ENCODE data around the gene DNAH7. TPM values are rescaled to one million over a fixed set of nuclear protein-coding genes. Genes with fewer than 3 reads are reported as not detected.

DNAH7 gene
- polyA plus RNA-seq, 1 donor = 1.5 TPM

DNA sequence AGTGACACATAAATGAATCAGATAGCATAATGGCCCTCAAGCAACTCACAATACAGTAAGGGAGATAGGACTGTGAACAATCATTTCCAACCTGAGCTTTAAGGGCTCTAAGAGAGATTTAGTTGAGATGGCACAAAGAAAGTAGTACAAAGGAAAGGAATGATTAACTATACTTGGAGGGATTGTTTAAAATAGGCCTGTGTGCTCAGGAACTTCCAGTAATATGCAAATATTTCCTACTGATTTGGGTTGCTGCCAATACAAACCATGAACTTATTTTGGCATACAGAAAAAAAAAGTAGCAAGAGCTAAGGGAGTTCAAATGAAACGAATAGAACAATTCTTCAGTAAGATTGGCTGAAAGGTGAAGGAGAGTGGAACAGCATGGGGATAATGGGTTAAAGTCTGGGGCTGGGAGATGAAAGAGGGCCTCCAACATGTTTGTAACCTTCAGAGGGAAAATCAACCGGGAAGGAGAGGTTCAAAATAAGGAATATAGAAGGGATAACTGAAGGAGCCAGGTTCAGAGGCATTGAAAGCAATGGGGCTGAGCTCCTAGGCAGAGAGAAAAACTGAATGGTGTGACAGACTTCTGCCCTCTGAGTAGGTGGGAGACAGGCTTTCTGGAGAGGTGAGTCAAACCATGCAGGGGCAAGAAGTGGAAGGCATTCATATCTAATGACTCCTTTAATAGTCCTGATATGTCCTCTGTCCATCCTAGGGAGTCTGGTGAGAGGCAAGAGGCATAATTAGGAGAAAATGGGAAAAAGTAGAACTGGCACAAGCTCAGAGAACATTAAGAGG is 83.5 kb downstream of the DNAH7 start:
- Histone ChIP-seq H3K36me3 (ENCODE audit: control insufficient read depth, insufficient read depth, low read length) (no peaks in the 10 kb centered on the region), H3K27ac (ENCODE audit: low read length) (no peak overlapping the region), H3K4me1 (ENCODE audit: control insufficient read depth, insufficient read depth, low read length) (no peaks in the 10 kb centered on the region), H3K9me3 (ENCODE audit: control insufficient read depth, low read depth, low read length) (no peaks in the 10 kb centered on the region), H3K4me3 (ENCODE audit: low read length) (no peak overlapping the region), H3K27me3 (ENCODE audit: control insufficient read depth, insufficient read depth, low read length) (no peaks in the 10 kb centered on the region)
- WGBS (ENCODE audit: insufficient coverage, low lambda C conversion rate) = 30% methylated on average over 2 of the region's 2 CpGs
- DNase-seq = no peak

DNA sequence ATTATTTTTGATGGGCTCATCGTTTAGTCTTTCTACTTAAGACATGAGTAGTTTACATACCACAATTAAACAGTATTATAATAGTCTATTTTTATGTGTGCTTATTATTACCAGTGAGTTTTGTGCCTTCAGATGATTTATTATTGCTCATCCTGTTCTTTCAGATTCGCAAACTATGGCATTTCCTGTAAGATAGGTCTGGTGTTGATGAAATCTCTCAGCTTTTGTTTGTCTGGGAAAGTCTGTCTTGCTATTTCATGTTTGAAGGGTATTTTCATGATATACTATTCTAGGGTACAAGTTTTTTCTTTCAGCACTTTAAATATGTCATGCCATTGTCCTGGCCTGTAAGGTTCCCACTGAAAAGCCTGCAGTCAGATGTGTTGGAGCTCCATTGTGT is 101.3 kb downstream of the DNAH7 start:
- no peaks in the 10 kb centered on the region for H3K9me3 ChIP-seq (ENCODE audit: control insufficient read depth, low read depth, low read length)
- no peaks in the 10 kb centered on the region for H3K4me1 ChIP-seq (ENCODE audit: control insufficient read depth, insufficient read depth, low read length)
- 76% methylated on average over 2 of the region's 2 CpGs for WGBS (ENCODE audit: insufficient coverage, low lambda C conversion rate)
- no peak for DNase-seq
- no peaks in the 10 kb centered on the region for H3K36me3 ChIP-seq (ENCODE audit: control insufficient read depth, insufficient read depth, low read length)
- H3K4me3 ChIP-seq (ENCODE audit: low read length) = no peak overlapping the region
- H3K27me3 ChIP-seq (ENCODE audit: control insufficient read depth, insufficient read depth, low read length) = no peaks in the 10 kb centered on the region
- no peak overlapping the region for H3K27ac ChIP-seq (ENCODE audit: low read length)

DNA sequence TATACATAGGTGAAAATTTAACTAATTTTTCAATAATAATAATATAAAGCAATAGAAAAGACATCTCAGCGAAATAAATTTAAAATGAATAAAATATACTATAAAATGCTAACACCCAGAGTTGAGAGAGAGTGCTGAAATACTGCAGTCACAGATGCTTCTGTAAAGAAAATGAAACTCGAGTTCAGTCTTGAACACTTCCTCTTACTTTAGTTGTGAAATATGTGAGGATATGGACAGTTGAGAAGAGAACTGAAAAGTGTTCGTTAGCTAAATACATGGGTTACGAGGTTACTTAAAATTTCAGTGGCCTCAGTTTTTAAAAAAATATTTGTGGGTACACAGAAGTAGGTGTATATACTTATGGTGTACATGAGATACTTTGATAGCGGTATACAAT is 106.8 kb downstream of the DNAH7 start:
- DNase-seq = no peak
- no peaks in the 10 kb centered on the region for H3K9me3 ChIP-seq (ENCODE audit: control insufficient read depth, low read depth, low read length)
- H3K4me3 ChIP-seq (ENCODE audit: low read length) = no peak overlapping the region
- no peaks in the 10 kb centered on the region for H3K36me3 ChIP-seq (ENCODE audit: control insufficient read depth, insufficient read depth, low read length)
- no peaks in the 10 kb centered on the region for H3K27me3 ChIP-seq (ENCODE audit: control insufficient read depth, insufficient read depth, low read length)
- 100% methylated on average over 2 of the region's 5 CpGs for WGBS (ENCODE audit: insufficient coverage, low lambda C conversion rate)
- no peaks in the 10 kb centered on the region for H3K4me1 ChIP-seq (ENCODE audit: control insufficient read depth, insufficient read depth, low read length)
- H3K27ac ChIP-seq (ENCODE audit: low read length) = no peak overlapping the region

DNA sequence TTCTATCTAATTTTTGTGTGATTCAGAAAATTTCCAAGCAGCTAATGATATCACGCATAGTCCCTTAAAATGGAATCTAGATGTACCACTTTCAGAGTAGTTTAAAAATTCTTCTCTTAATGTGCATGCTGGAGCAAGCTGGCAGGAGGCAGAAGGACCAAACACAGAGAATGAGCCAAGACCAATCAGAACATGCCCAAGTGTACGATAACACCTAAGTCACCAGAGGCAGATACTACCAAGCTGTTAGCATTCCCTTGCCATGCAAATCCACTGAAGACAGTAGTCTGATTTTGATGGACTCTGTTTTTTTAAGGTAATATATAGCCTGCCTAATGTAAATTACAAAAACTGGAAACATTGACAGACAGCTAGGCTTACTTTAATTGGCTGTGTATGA is 109.3 kb downstream of the DNAH7 start:
- Histone ChIP-seq H3K9me3 (ENCODE audit: control insufficient read depth, low read depth, low read length) (no peaks in the 10 kb centered on the region), H3K27me3 (ENCODE audit: control insufficient read depth, insufficient read depth, low read length) (no peaks in the 10 kb centered on the region), H3K36me3 (ENCODE audit: control insufficient read depth, insufficient read depth, low read length) (no peaks in the 10 kb centered on the region), H3K4me1 (ENCODE audit: control insufficient read depth, insufficient read depth, low read length) (no peaks in the 10 kb centered on the region), H3K27ac (ENCODE audit: low read length) (no peak overlapping the region), H3K4me3 (ENCODE audit: low read length) (no peak overlapping the region)
- no peak for DNase-seq
- 100% methylated on average over 2 of the region's 2 CpGs for WGBS (ENCODE audit: insufficient coverage, low lambda C conversion rate)

DNA sequence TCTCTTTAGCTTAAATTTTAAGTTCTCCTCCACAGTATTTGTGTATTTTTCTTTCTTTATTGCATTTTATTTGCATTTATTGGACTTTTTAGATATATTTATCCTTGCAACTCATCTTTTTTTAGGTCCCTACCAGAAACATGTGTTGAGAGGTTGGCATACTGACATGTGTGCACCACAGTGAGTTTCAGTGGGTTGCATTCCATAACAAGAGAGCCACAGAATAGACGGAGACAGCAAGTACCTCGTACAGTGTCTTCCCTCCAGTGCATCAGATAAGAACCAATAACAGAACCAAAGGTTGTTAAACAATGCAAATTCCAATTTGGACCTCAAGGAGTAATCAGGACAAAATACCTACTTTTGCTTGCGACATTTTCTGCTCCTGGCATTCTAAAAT is 111.9 kb downstream of the DNAH7 start:
- DNase-seq = no peak
- H3K4me1 ChIP-seq (ENCODE audit: control insufficient read depth, insufficient read depth, low read length) = no peaks in the 10 kb centered on the region
- no peak overlapping the region for H3K27ac ChIP-seq (ENCODE audit: low read length)
- H3K9me3 ChIP-seq (ENCODE audit: control insufficient read depth, low read depth, low read length) = no peaks in the 10 kb centered on the region
- no peaks in the 10 kb centered on the region for H3K36me3 ChIP-seq (ENCODE audit: control insufficient read depth, insufficient read depth, low read length)
- no peak overlapping the region for H3K4me3 ChIP-seq (ENCODE audit: low read length)
- WGBS (ENCODE audit: insufficient coverage, low lambda C conversion rate) = no CpG with 5 or more reads among the region's 3 CpGs
- no peaks in the 10 kb centered on the region for H3K27me3 ChIP-seq (ENCODE audit: control insufficient read depth, insufficient read depth, low read length)

DNA sequence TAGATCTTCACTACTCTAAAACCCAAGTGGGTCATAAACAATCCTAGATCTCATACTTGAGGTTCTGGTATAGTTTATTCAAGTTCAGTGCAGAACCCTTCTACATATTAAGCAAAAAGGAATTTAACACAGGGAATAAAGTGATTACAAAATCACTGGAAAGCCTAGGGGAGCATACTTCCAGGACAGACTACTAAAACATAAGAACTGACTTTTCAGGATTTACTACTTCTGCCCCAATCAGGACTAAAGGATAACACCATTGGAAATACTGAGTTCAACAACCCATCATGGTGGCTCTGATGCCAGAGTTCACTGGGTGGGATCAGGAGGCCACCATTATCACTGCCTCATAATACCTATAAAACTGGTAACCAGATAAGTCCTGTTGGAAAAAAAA is 123.6 kb downstream of the DNAH7 start:
- H3K27me3 ChIP-seq (ENCODE audit: control insufficient read depth, insufficient read depth, low read length) = no peaks in the 10 kb centered on the region
- H3K4me1 ChIP-seq (ENCODE audit: control insufficient read depth, insufficient read depth, low read length) = peaks cover 2% of the 10 kb centered on the region
- no peak overlapping the region for H3K4me3 ChIP-seq (ENCODE audit: low read length)
- H3K9me3 ChIP-seq (ENCODE audit: control insufficient read depth, low read depth, low read length) = no peaks in the 10 kb centered on the region
- no peak overlapping the region for H3K27ac ChIP-seq (ENCODE audit: low read length)
- no peaks in the 10 kb centered on the region for H3K36me3 ChIP-seq (ENCODE audit: control insufficient read depth, insufficient read depth, low read length)
- DNase-seq = peak; percentile 39 to 62

DNA sequence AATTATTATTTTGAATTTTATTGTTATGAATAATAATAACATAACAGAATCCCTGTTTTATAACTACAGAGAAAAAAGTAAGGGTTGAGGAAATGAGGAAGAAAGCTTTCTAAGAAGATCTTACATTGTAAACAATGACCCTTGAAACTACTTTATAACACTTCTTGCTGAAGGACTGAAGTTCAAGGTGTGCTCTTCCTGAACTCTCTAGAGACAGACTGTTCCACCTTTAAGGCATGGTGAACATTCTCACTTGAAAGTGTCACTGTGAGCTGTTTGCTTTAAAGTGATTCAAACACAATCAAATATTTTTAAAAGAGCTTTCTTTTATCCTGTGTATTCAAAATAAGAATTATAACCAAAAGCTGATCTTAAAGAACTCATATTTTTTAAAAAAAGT is 131.5 kb downstream of the DNAH7 start:
- H3K36me3 ChIP-seq (ENCODE audit: control insufficient read depth, insufficient read depth, low read length) = no peaks in the 10 kb centered on the region
- no peaks in the 10 kb centered on the region for H3K9me3 ChIP-seq (ENCODE audit: control insufficient read depth, low read depth, low read length)
- H3K27ac ChIP-seq (ENCODE audit: low read length) = peak overlapping the region; percentile 74
- H3K27me3 ChIP-seq (ENCODE audit: control insufficient read depth, insufficient read depth, low read length) = no peaks in the 10 kb centered on the region
- peak; percentile 43 to 75 for DNase-seq
- peaks cover 10% of the 10 kb centered on the region for H3K4me1 ChIP-seq (ENCODE audit: control insufficient read depth, insufficient read depth, low read length)
- no peak overlapping the region for H3K4me3 ChIP-seq (ENCODE audit: low read length)

DNA sequence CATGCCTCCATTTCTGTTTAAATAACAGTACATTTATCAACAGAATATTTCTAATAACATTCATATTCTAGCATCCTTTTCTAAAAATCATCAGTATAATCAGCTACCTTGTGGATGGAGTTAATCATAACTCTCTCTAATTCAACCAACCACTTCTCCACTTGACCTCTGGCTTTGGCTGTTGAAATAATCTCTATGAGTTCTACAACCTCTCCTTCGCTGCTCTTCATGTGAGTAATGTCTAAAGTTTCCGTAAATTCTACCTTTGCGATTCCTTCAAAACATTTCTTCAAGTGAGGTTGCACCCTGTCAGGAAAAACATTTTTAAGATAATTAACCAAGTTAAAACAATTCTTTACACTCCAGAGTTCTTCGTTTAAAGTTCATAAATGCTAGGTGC is 134.2 kb downstream of the DNAH7 start:
- H3K36me3 ChIP-seq (ENCODE audit: control insufficient read depth, insufficient read depth, low read length) = no peaks in the 10 kb centered on the region
- H3K4me1 ChIP-seq (ENCODE audit: control insufficient read depth, insufficient read depth, low read length) = peaks cover 10% of the 10 kb centered on the region
- no peak overlapping the region for H3K4me3 ChIP-seq (ENCODE audit: low read length)
- WGBS (ENCODE audit: insufficient coverage, low lambda C conversion rate) = 91% methylated on average over 4 of the region's 4 CpGs
- no peaks in the 10 kb centered on the region for H3K27me3 ChIP-seq (ENCODE audit: control insufficient read depth, insufficient read depth, low read length)
- H3K9me3 ChIP-seq (ENCODE audit: control insufficient read depth, low read depth, low read length) = no peaks in the 10 kb centered on the region
- no peak for DNase-seq
- no peak overlapping the region for H3K27ac ChIP-seq (ENCODE audit: low read length)

DNA sequence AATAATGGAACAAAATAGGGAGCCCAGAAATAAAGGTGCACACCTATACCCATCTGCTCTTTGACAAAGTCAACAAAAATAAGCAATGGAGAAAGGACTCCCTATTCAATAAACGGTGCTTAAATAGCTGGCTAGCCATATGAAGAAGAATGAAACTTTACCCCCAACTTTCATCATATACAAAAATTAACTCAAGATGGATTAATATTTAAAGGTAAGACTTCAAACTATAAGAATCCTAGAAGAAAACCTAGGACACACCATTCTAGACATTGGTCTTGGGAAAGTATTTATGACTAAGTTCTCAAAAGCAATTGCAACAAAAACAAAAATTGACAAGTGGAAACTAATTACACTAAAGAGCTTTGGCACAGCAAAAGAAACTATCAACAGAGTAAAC is 139.1 kb downstream of the DNAH7 start:
- no peaks in the 10 kb centered on the region for H3K9me3 ChIP-seq (ENCODE audit: control insufficient read depth, low read depth, low read length)
- no CpG with 5 or more reads among the region's 1 CpG for WGBS (ENCODE audit: insufficient coverage, low lambda C conversion rate)
- H3K4me1 ChIP-seq (ENCODE audit: control insufficient read depth, insufficient read depth, low read length) = no peaks in the 10 kb centered on the region
- H3K4me3 ChIP-seq (ENCODE audit: low read length) = no peak overlapping the region
- no peaks in the 10 kb centered on the region for H3K27me3 ChIP-seq (ENCODE audit: control insufficient read depth, insufficient read depth, low read length)
- DNase-seq = no peak
- H3K36me3 ChIP-seq (ENCODE audit: control insufficient read depth, insufficient read depth, low read length) = no peaks in the 10 kb centered on the region
- no peak overlapping the region for H3K27ac ChIP-seq (ENCODE audit: low read length)

DNA sequence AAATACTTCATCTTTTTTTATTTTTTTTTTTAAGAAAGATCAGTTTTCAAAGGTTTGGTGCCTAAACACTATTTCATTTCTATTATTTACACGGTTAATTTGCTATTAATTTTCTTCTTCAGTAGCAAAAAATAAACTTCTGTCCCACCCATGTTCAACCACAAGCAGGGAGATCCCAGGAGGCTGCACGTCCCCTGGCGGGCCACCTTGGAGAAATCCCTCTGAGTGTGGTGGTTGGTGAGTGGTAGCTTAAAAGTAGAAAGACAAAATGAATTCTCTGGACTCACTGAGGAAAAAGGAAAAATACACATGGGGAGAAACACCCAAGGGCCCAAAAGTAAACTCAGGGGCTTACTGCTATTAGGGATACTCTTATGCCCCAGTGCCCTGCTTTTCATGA is 143.5 kb downstream of the DNAH7 start:
- no peak overlapping the region for H3K4me3 ChIP-seq (ENCODE audit: low read length)
- H3K4me1 ChIP-seq (ENCODE audit: control insufficient read depth, insufficient read depth, low read length) = no peaks in the 10 kb centered on the region
- no peak for DNase-seq
- peaks cover 1% of the 10 kb centered on the region for H3K9me3 ChIP-seq (ENCODE audit: control insufficient read depth, low read depth, low read length)
- WGBS (ENCODE audit: insufficient coverage, low lambda C conversion rate) = 80% methylated on average over 1 of the region's 3 CpGs
- no peak overlapping the region for H3K27ac ChIP-seq (ENCODE audit: low read length)
- H3K36me3 ChIP-seq (ENCODE audit: control insufficient read depth, insufficient read depth, low read length) = no peaks in the 10 kb centered on the region
- no peaks in the 10 kb centered on the region for H3K27me3 ChIP-seq (ENCODE audit: control insufficient read depth, insufficient read depth, low read length)

DNA sequence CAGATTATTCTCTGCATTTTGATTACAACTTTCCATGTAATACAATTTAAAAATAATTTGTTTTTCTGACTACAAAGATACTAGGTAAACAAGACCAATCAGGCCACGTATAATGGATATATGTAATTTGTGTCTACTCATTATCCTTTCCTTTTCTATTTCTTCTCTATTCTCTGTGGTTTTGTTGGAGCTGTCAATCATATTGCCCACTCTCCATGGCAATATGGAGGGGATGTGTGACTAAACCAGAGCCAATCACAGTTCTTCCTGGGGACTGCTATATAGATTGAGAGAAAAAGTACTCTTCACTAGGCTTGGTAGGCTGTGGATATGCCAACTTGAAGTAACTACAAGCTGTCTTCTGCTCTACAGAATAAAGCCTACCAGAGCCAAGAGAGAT is 144.7 kb downstream of the DNAH7 start:
- Histone ChIP-seq H3K4me3 (ENCODE audit: low read length) (no peak overlapping the region), H3K36me3 (ENCODE audit: control insufficient read depth, insufficient read depth, low read length) (no peaks in the 10 kb centered on the region), H3K27ac (ENCODE audit: low read length) (no peak overlapping the region), H3K27me3 (ENCODE audit: control insufficient read depth, insufficient read depth, low read length) (no peaks in the 10 kb centered on the region), H3K4me1 (ENCODE audit: control insufficient read depth, insufficient read depth, low read length) (no peaks in the 10 kb centered on the region), H3K9me3 (ENCODE audit: control insufficient read depth, low read depth, low read length) (peaks cover 3% of the 10 kb centered on the region)
- no peak for DNase-seq
- WGBS (ENCODE audit: insufficient coverage, low lambda C conversion rate) = 90% methylated on average over 1 of the region's 1 CpG

Measured in large intestine (tissue), 3 donors.